HG02763 (cell line): Measurements from ENCODE around the gene FRK.

Experiments
- ATAC-seq: cut with Tn5 transposase; IDR thresholded peaks from one replicate; pipeline ENCODE4 v1.9.1; 2021; ENCODE audit warnings: mild to moderate bottlenecking, moderate library complexity; ENCODE audit not compliant: unreplicated experiment

The FRK gene

GRCh38 chr6:116036885-116037284 is 23.8 kb downstream of the FRK start:
- ATAC-seq, result no peak

GRCh38 chr6:116036075-116036773 is 24.5 kb downstream of the FRK start:
- ATAC-seq, result no peak

GRCh38 chr6:116035616-116036015 is 25.1 kb downstream of the FRK start:
- no peak for ATAC-seq

GRCh38 chr6:116034327-116034726 is 26.4 kb downstream of the FRK start:
- ATAC-seq, result no peak

- ATAC-seq, result no peak
Observed at GRCh38 chr6:116033687-116034303, 26.9 kb downstream of the FRK start.

- ATAC-seq, result no peak
Observed at GRCh38 chr6:116030770-116031169, 29.9 kb downstream of the FRK start.

- ATAC-seq, result peak; percentile 59
Observed at GRCh38 chr6:116029535-116029934, 31.2 kb downstream of the FRK start.

- ATAC-seq, result no peak
Observed at GRCh38 chr6:116028233-116028632, 32.5 kb downstream of the FRK start.

GRCh38 chr6:116027801-116028200 is 32.9 kb downstream of the FRK start:
- no peak for ATAC-seq

- ATAC-seq, result no peak
Observed at GRCh38 chr6:116025405-116025804, 35.3 kb downstream of the FRK start.

- ATAC-seq, result no peak
Observed at GRCh38 chr6:116022841-116023445, 37.7 kb downstream of the FRK start.

- no peak for ATAC-seq
Observed at GRCh38 chr6:116020738-116021137, 40.0 kb downstream of the FRK start.

GRCh38 chr6:116019428-116019827 is 41.3 kb downstream of the FRK start:
- ATAC-seq, result peak; percentile 86

GRCh38 chr6:116018976-116019375 is 41.7 kb downstream of the FRK start:
- no peak for ATAC-seq

GRCh38 chr6:116017546-116018295 is 43.0 kb downstream of the FRK start:
- no peak for ATAC-seq

- no peak for ATAC-seq
Observed at GRCh38 chr6:116016846-116017545, 43.7 kb downstream of the FRK start.

- no peak for ATAC-seq
Observed at GRCh38 chr6:116015983-116016382, 44.7 kb downstream of the FRK start.

GRCh38 chr6:116015561-116015960 is 45.1 kb downstream of the FRK start:
- ATAC-seq, result no peak

- no peak for ATAC-seq
Observed at GRCh38 chr6:116012951-116013350, 47.7 kb downstream of the FRK start.

GRCh38 chr6:116012471-116012949 is 48.2 kb downstream of the FRK start:
- ATAC-seq, result no peak

- ATAC-seq, result peak; percentile 41
Observed at GRCh38 chr6:116011520-116011919, 49.2 kb downstream of the FRK start.
